CD8-positive, alpha-beta memory T cell (primary cell): ENCODE results near the gene SLC5A2. TPM values are rescaled to one million over a fixed set of nuclear protein-coding genes. Genes with fewer than 3 reads are reported as not detected.

ENCODE experiments used
- CTCF ChIA-PET: fragments of 350-600 bp; sonication (Branson Sonifier 250); formaldehyde crosslinking; loops from one replicate; lab custom pipeline; 2021; ENCODE audit warnings: antibody characterized with exemption; lab: Charles Lee
- POLR2A ChIA-PET: fragments of 350-600 bp; sonication (Branson Sonifier 250); formaldehyde crosslinking; loops from one replicate; lab custom pipeline; 2021; ENCODE audit warnings: antibody characterized with exemption; lab: Charles Lee
- DNase-seq, 5 donors: peaks; one replicate each; pipeline versions ENCODE4 v3.0.0 to v3.0.0-alpha.2; 2020 to 2022; ENCODE audit warnings: mixed read lengths in 1 of 5
- H3K27ac ChIP-seq: one replicate; pipeline ENCODE4 v1.7.0; 2013; ENCODE audit warnings: low read depth, mild to moderate bottlenecking, low read length, moderate library complexity
- H3K27me3 ChIP-seq: 2 replicates; pipeline ENCODE4 v1.7.0; 2013; ENCODE audit warnings: low read length, mild to moderate bottlenecking; ENCODE audit not compliant: insufficient read depth, poor library complexity, severe bottlenecking
- H3K36me3 ChIP-seq: 2 replicates; pipeline ENCODE4 v1.7.0; 2013; ENCODE audit warnings: mild to moderate bottlenecking, low read length, moderate library complexity; ENCODE audit not compliant: insufficient read depth
- H3K4me1 ChIP-seq: 2 replicates; pipeline ENCODE4 v1.7.0; 2013; ENCODE audit warnings: mild to moderate bottlenecking, low read length, moderate library complexity; ENCODE audit not compliant: insufficient read depth
- H3K4me3 ChIP-seq: 2 replicates; pipeline ENCODE4 v1.7.0; 2013; ENCODE audit warnings: mild to moderate bottlenecking, low read length
- H3K9me3 ChIP-seq: 2 replicates; pipeline ENCODE4 v1.7.0; 2013; ENCODE audit warnings: mild to moderate bottlenecking, low read length
- H3K27ac Mint-ChIP-seq, 8 donors: one replicate each; pipeline ENCODE4 v1.8.0; 2020 to 2021; ENCODE audit warnings: mixed read lengths in 8 of 8, mild to moderate bottlenecking in 6 of 8, inconsistent platforms in 3 of 8, moderate library complexity in 3 of 8
- H3K27me3 Mint-ChIP-seq, 2 donors: one replicate each; pipeline ENCODE4 v1.8.0; 2020 to 2021; ENCODE audit warnings: mixed read lengths in 2 of 2, mild to moderate bottlenecking in 1 of 2, moderate library complexity in 1 of 2
- H3K36me3 Mint-ChIP-seq, 3 donors: one replicate each; pipeline ENCODE4 v1.8.0; 2020 to 2021; ENCODE audit warnings: mixed read lengths in 3 of 3, inconsistent platforms in 1 of 3, mild to moderate bottlenecking in 1 of 3
- H3K4me1 Mint-ChIP-seq, 3 donors: one replicate each; pipeline ENCODE4 v1.8.0; 2020 to 2021; ENCODE audit warnings: mixed read lengths in 3 of 3, inconsistent platforms in 1 of 3, mild to moderate bottlenecking in 1 of 3
- H3K4me3 Mint-ChIP-seq, 7 donors: one replicate each; pipeline ENCODE4 v1.8.0; 2020 to 2021; ENCODE audit warnings: mixed read lengths in 7 of 7, mild to moderate bottlenecking in 6 of 7, moderate library complexity in 4 of 7, inconsistent platforms in 2 of 7
- H3K9me3 Mint-ChIP-seq, 5 donors: one replicate each; pipeline ENCODE4 v1.8.0; 2020 to 2022; ENCODE audit warnings: mixed read lengths in 5 of 5, mild to moderate bottlenecking in 3 of 5, moderate library complexity in 2 of 5, inconsistent platforms in 1 of 5
- polyA plus RNA-seq: library from polyadenylated mRNA; unstranded; fragments of 300-500 nt; fragmentation: Illumina TruSeq; gene quantifications from one replicate; pipeline ENCODE4 v1.2.3, GENCODE V29; 2021
- total RNA-seq, 2 experiments: library from RNA; stranded (reverse); gene quantifications; one replicate each; pipeline ENCODE4 v1.2.3, GENCODE V29; 2021

SLC5A2 gene
- total and polyA plus RNA-seq, 3 experiments from 2014 or later = 0.24 to 2.0 TPM; not detected in 1

DNA sequence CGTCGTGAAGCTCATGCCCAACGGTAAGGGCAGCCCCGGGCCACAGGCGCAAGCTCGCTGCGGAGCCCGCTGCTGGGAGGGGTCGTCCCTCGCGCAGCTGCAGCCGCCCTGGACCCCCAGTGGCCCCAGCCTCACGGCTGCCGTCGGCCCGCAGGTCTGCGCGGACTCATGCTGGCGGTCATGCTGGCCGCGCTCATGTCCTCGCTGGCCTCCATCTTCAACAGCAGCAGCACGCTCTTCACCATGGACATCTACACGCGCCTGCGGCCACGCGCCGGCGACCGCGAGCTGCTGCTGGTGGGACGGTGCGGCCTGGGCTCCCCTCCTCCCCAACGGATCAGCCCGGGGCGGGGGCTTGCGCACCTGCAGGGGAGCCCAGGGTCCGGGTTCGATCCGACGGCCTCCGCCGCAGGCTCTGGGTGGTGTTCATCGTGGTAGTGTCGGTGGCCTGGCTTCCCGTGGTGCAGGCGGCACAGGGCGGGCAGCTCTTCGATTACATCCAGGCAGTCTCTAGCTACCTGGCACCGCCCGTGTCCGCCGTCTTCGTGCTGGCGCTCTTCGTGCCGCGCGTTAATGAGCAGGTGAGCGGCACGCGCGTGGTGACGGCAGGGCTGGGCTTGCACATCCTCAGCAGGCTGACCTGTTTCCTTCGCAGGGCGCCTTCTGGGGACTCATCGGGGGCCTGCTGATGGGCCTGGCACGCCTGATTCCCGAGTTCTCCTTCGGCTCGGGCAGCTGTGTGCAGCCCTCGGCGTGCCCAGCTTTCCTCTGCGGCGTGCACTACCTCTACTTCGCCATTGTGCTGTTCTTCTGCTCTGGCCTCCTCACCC lies 5.8 kb downstream of the SLC5A2 start:
- H3K36me3 ChIP-seq = peaks cover 9% of the 10 kb centered on the region
- H3K4me1 ChIP-seq = peaks cover 14% of the 10 kb centered on the region
- peak overlapping the region; percentile 36 to 93 (median 91) for H3K4me3 Mint-ChIP-seq
- peaks cover 0 to 24% (median 5%) of the 10 kb centered on the region in 3 donors for H3K36me3 Mint-ChIP-seq
- peaks cover 4 to 17% (median 13%) of the 10 kb centered on the region in 3 donors for H3K4me1 Mint-ChIP-seq
- no peaks in the 10 kb centered on the region for H3K27me3 ChIP-seq
- H3K4me3 ChIP-seq = peak overlapping the region; percentile 87
- POLR2A ChIA-PET = interaction anchor here (0.6 to 2.8 kb wide), 7 partner anchors 11 to 385 kb away, joined by 3 to 16 read pairs (median 5); partner anchors contain the start of genes ARMC5, RUSF1 and ZNF267
- H3K27ac ChIP-seq = no peak overlapping the region
- H3K27me3 Mint-ChIP-seq = no peaks in the 10 kb centered on the region
- H3K9me3 Mint-ChIP-seq = no peaks in the 10 kb centered on the region
- CTCF ChIA-PET = interaction anchor here (2.0 to 2.9 kb wide), 2 partner anchors 8 to 28 kb away, joined by 5 to 10 read pairs; no protein-coding TSS in a partner anchor
- peak overlapping the region in 5 of 8 donors; percentile 42 to 90 (median 73) for H3K27ac Mint-ChIP-seq
- H3K9me3 ChIP-seq = no peaks in the 10 kb centered on the region
- DNase-seq = peak in 2 of 5 donors; percentile 4 to 8

DNA sequence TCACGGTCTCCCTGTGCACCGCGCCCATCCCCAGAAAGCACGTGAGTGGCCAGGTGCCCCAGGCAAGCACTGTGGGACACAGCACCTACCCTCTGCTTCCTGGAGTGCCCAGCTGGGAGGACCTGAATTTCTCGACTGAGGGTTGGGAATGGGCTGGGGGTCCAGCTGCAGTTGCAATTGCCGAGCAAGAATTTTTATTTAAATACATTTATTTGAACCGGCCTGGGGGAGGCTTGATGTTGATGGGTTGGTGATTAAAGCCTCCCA lies 6.3 kb downstream of the SLC5A2 start:
- ChIA-PET POLR2A (interaction anchor here (0.6 to 2.5 kb wide), 3 partner anchors 30 to 384 kb away, joined by 3 to 9 read pairs (median 5); partner anchors contain the start of genes ARMC5 and ZNF267), CTCF (interaction anchor here (2.9 kb wide), 1 partner anchor 29 kb away, joined by 10 read pairs; no protein-coding TSS in a partner anchor)

DNA sequence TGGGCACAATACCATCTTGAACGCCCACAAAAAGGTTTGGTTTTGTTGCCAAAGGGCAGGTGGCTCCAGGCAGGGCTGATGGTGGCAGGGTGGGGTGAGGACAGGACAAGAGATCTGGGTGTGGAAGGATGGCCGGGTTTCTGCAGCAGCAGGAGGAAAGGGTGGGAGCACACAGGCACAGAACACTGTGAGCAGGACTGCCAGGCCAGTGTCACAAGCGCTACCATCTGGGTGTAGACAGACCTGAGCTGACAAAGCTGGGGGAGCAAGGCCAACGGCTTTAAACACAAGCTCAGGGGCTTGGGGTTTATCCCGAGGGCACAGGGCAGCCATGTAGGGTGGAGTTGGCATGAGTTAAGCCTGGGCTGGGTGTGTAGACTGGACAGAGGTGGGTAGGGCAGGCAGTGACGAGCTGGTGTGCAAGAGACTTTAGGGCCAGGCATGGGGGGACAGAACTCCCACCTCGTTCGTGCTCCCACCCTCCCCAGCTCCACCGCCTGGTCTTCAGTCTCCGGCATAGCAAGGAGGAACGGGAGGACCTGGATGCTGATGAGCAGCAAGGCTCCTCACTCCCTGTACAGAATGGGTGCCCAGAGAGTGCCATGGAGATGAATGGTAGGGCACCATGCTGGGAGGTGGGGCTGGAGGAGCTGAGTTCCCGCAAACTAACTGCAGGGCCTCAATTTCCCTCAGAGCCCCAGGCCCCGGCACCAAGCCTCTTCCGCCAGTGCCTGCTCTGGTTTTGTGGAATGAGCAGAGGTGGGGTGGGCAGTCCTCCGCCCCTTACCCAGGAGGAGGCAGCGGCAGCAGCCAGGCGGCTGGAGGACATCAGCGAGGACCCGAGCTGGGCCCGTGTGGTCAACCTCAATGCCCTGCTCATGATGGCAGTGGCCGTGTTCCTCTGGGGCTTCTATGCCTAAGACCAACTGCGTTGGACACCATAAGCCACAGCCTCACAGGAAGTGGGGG lies 7.0 kb downstream of the SLC5A2 start:
- Mint-ChIP-seq H3K4me3 (peak overlapping the region in 6 of 7 donors; percentile 43 to 75 (median 66)), H3K36me3 (peaks cover 0 to 35% (median 5%) of the 10 kb centered on the region in 3 donors), H3K27me3 (no peaks in the 10 kb centered on the region), H3K4me1 (peaks cover 4 to 17% (median 13%) of the 10 kb centered on the region in 3 donors), H3K9me3 (no peaks in the 10 kb centered on the region), H3K27ac (peak overlapping the region in 7 of 8 donors; percentile 10 to 91 (median 81))
- Histone ChIP-seq H3K36me3 (peaks cover 9% of the 10 kb centered on the region), H3K27me3 (no peaks in the 10 kb centered on the region), H3K9me3 (no peaks in the 10 kb centered on the region), H3K4me1 (peaks cover 14% of the 10 kb centered on the region), H3K4me3 (no peak overlapping the region), H3K27ac (no peak overlapping the region)
- POLR2A ChIA-PET = interaction anchor here (2.5 kb wide), 1 partner anchor 31 kb away, joined by 9 read pairs; the partner anchor contains the start of gene ARMC5
- DNase-seq = no peak
- CTCF ChIA-PET = no interaction called here

More for the DNA sequence above, 6.3 kb downstream of the SLC5A2 start:
- peak overlapping the region in 6 of 7 donors; percentile 26 to 60 (median 42) for H3K4me3 Mint-ChIP-seq
- Histone ChIP-seq H3K27me3 (no peaks in the 10 kb centered on the region), H3K27ac (no peak overlapping the region), H3K4me3 (no peak overlapping the region), H3K9me3 (no peaks in the 10 kb centered on the region), H3K36me3 (peaks cover 9% of the 10 kb centered on the region), H3K4me1 (peaks cover 14% of the 10 kb centered on the region)
- DNase-seq = no peak
- H3K36me3 Mint-ChIP-seq = peaks cover 0 to 29% (median 5%) of the 10 kb centered on the region in 3 donors
- H3K9me3 Mint-ChIP-seq = no peaks in the 10 kb centered on the region
- no peaks in the 10 kb centered on the region for H3K27me3 Mint-ChIP-seq
- H3K27ac Mint-ChIP-seq = peak overlapping the region in 5 of 8 donors; percentile 10 to 90 (median 73)
- H3K4me1 Mint-ChIP-seq = peaks cover 4 to 17% (median 13%) of the 10 kb centered on the region in 3 donors

DNA sequence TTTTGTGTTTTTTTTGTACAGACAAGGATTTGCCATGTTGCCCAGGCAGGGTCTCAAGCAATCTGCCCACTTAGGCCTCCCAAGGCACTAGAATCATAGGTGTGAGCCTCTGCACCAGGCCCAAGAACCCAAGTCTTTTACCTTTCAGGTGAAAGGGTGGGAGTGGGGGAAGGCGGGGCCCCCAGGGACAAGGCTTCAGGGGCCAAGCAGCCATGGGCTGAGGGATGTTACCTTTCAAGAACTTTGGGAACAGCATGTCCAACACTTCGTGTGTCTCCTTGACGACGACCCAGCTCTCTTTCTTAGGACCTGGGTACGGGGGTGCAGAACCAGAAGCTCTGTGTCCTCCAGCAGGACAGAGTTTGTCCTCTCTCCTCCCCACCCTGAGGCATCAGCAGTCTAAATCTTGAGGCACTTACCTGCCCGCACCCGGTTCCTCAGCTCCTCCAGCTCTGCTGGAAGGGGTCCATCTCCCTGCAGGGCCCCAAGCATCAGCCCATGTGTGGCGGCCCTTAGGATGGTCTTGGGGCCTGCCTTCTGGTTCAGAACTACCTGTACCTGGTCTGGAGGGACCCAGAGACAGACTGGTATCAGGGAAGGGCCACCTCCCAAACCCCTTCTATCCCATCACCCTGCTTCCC lies 9.0 kb downstream of the SLC5A2 start:
- no peaks in the 10 kb centered on the region for H3K9me3 Mint-ChIP-seq
- POLR2A ChIA-PET = interaction anchor here (0.7 kb wide), 1 partner anchor 15 kb away, joined by 6 read pairs; no protein-coding TSS in a partner anchor
- peak in 1 of 5 donors; percentile 30 for DNase-seq
- H3K4me3 Mint-ChIP-seq = peak overlapping the region in 1 of 7 donors; percentile 44
- H3K36me3 Mint-ChIP-seq = peaks cover 0 to 54% (median 5%) of the 10 kb centered on the region in 3 donors
- Histone ChIP-seq H3K27me3 (no peaks in the 10 kb centered on the region), H3K27ac (no peak overlapping the region), H3K4me1 (peaks cover 6% of the 10 kb centered on the region), H3K9me3 (no peaks in the 10 kb centered on the region), H3K36me3 (peaks cover 9% of the 10 kb centered on the region), H3K4me3 (no peak overlapping the region)
- H3K27ac Mint-ChIP-seq = peak overlapping the region in 3 of 8 donors; percentile 38 to 59 (median 59)
- CTCF ChIA-PET = no interaction called here
- H3K4me1 Mint-ChIP-seq = peaks cover 4 to 10% (median 6%) of the 10 kb centered on the region in 3 donors
- no peaks in the 10 kb centered on the region for H3K27me3 Mint-ChIP-seq

DNA sequence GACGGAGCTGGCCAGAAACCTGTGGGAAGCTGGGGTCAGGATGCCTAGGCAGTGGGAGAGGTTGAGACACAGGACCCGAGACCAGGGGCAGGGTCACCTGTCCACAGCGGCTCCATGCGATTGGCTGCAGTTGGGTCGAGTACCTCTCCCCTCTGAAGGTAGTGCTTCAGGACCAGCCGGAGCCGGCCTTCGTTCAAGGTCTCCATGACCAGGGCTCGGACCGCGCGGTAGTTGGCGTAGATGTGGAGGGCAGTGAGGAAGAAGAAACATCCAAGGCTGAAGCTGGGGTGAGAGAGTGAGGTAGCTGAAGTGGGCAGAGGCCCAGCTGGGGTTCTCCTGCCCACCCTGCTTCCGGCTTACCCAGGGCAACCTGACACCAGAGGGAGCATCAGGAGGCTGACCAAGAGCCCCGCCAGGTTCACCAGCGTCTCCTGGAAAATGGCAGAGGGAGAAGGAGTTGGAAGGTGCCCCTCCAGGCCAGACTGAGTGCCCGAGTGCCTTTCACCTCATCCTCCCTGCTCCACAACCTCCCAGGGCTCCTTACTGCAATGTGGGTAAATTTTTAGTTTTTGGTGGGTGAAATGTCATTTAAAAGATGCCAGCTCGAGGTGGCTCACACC lies 10.7 kb downstream of the SLC5A2 start:
- POLR2A ChIA-PET = no interaction called here
- peak overlapping the region in 2 of 8 donors; percentile 28 to 72 for H3K27ac Mint-ChIP-seq
- H3K36me3 Mint-ChIP-seq = peaks cover 0 to 69% (median 6%) of the 10 kb centered on the region in 3 donors
- Histone ChIP-seq H3K4me3 (no peak overlapping the region), H3K27me3 (no peaks in the 10 kb centered on the region), H3K4me1 (no peaks in the 10 kb centered on the region), H3K9me3 (no peaks in the 10 kb centered on the region), H3K27ac (no peak overlapping the region), H3K36me3 (peaks cover 14% of the 10 kb centered on the region)
- H3K27me3 Mint-ChIP-seq = no peaks in the 10 kb centered on the region
- peaks cover 0 to 4% (median 0%) of the 10 kb centered on the region in 3 donors for H3K4me1 Mint-ChIP-seq
- no peaks in the 10 kb centered on the region for H3K9me3 Mint-ChIP-seq
- H3K4me3 Mint-ChIP-seq = no peak overlapping the region
- CTCF ChIA-PET = no interaction called here
- DNase-seq = peak in 1 of 5 donors; percentile 38

DNA sequence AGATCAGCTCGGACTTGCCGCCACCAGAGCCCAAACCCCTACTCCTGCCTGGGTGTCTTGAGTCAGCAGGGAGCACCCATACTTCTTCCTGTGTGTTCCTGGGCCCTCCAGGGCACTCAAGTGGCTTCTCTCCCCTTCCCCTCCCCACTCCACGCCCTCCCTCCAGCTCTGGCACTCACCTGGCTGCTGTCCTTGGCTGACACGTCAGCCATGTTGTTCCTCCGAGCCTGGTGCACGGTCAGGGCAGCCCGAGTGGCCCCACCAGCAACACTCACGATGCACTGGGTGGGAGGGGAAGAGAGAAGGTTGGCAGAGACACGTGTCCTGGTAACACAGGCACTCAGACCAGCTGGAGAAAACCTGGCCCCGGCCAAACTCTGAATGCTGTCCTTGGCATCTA lies 13.7 kb downstream of the SLC5A2 start:
- H3K4me1 Mint-ChIP-seq = peaks cover 0 to 1% (median 0%) of the 10 kb centered on the region in 3 donors
- ChIA-PET CTCF (interaction anchor here (1.2 kb wide), 1 partner anchor 9 kb away, joined by 5 read pairs; no protein-coding TSS in a partner anchor), POLR2A (no interaction called here)
- H3K27me3 ChIP-seq = no peaks in the 10 kb centered on the region
- H3K27me3 Mint-ChIP-seq = no peaks in the 10 kb centered on the region
- no peak overlapping the region for H3K4me3 Mint-ChIP-seq
- H3K36me3 Mint-ChIP-seq = peaks cover 0 to 82% (median 6%) of the 10 kb centered on the region in 3 donors
- H3K9me3 Mint-ChIP-seq = no peaks in the 10 kb centered on the region
- peaks cover 28% of the 10 kb centered on the region for H3K36me3 ChIP-seq
- H3K27ac Mint-ChIP-seq = no peak overlapping the region
- DNase-seq = peak in 1 of 5 donors; percentile 30
- no peak overlapping the region for H3K4me3 ChIP-seq
- H3K4me1 ChIP-seq = no peaks in the 10 kb centered on the region
- H3K27ac ChIP-seq = no peak overlapping the region
- H3K9me3 ChIP-seq = no peaks in the 10 kb centered on the region

DNA sequence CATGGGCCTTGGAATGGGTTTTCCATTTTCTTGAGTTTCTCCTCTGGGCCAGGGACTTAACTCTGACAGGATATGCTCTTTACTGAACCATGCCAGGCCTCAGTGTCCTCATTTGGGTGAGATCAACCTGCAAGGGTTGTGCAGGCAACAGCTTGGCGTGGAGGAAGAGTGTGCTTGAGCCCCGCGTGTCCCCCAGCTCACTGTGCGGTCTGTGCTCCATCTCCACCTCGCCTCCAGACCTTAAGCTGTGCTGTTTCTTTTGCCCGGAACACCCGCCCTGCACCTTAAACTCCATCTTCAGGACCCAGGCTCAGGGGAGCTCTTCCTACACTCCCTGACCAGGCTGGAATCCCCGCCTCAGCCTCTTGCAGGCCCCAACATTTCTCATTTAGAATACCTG lies 15.6 kb downstream of the SLC5A2 start:
- Mint-ChIP-seq H3K4me3 (no peak overlapping the region), H3K27ac (peak overlapping the region in 1 of 8 donors; percentile 33), H3K27me3 (peaks cover 0 to 2% of the 10 kb centered on the region in 2 donors), H3K4me1 (peaks cover 4 to 6% (median 4%) of the 10 kb centered on the region in 3 donors), H3K9me3 (no peaks in the 10 kb centered on the region), H3K36me3 (peaks cover 0 to 67% (median 3%) of the 10 kb centered on the region in 3 donors)
- Histone ChIP-seq H3K4me3 (no peak overlapping the region), H3K27ac (no peak overlapping the region), H3K9me3 (no peaks in the 10 kb centered on the region), H3K4me1 (no peaks in the 10 kb centered on the region), H3K27me3 (no peaks in the 10 kb centered on the region), H3K36me3 (peaks cover 20% of the 10 kb centered on the region)
- ChIA-PET POLR2A (no interaction called here), CTCF (interaction anchor here (1.5 kb wide), 1 partner anchor 10 kb away, joined by 4 read pairs; the partner anchor contains the start of gene RUSF1)
- peak in 1 of 5 donors; percentile 11 for DNase-seq
